Testis (tissue), 2 donors: ENCODE measurements around the gene KIR2DL1.
"Not testable (repeated sequence)": the region's sequence is repeated elsewhere in the genome, so short reads cannot be mapped to it uniquely, and the experiment has no call there.

ENCODE experiments used
- POLR2A ChIP-seq: fragments of 450-650 bp; IDR thresholded peaks from one replicate; pipeline ENCODE4 v1.6.1; 2017; ENCODE audit warnings: antibody characterized with exemption, mild to moderate bottlenecking, moderate library complexity
- TF ChIP-seq, protein P1 (sequence below), 3 experiments: fragments of 450-650 bp in 2 of 3; fragments of 200-600 bp in 1 of 3; sonication (generic) in 1 of 3; IDR thresholded peaks; one replicate each; pipeline ENCODE4 v1.5.1; 2016 to 2019; ENCODE audit warnings: antibody characterized with exemption in 3 of 3, mild to moderate bottlenecking in 2 of 3, moderate library complexity in 1 of 3

GRCh38 chr19:54764219-54764618, 5.4 kb upstream of the KIR2DL1 start:
- TF ChIP-seq, protein P1, sequence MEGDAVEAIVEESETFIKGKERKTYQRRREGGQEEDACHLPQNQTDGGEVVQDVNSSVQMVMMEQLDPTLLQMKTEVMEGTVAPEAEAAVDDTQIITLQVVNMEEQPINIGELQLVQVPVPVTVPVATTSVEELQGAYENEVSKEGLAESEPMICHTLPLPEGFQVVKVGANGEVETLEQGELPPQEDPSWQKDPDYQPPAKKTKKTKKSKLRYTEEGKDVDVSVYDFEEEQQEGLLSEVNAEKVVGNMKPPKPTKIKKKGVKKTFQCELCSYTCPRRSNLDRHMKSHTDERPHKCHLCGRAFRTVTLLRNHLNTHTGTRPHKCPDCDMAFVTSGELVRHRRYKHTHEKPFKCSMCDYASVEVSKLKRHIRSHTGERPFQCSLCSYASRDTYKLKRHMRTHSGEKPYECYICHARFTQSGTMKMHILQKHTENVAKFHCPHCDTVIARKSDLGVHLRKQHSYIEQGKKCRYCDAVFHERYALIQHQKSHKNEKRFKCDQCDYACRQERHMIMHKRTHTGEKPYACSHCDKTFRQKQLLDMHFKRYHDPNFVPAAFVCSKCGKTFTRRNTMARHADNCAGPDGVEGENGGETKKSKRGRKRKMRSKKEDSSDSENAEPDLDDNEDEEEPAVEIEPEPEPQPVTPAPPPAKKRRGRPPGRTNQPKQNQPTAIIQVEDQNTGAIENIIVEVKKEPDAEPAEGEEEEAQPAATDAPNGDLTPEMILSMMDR (IDR thresholded peaks at IDR 0.05) = not testable (repeated sequence)
- not testable (repeated sequence) for TF ChIP-seq POLR2A
